ENCODE measurements around the gene LMF2. TPM values are rescaled to one million over a fixed set of nuclear protein-coding genes. Genes with fewer than 3 reads are reported as not detected.
"Not testable (repeated sequence)": the region's sequence is repeated elsewhere in the genome, so short reads cannot be mapped to it uniquely, and the experiment has no call there.

Gene LMF2
- polyA plus RNA-seq, 3 donors, result 15.0 to 145 (median 16.6) TPM

DNA sequence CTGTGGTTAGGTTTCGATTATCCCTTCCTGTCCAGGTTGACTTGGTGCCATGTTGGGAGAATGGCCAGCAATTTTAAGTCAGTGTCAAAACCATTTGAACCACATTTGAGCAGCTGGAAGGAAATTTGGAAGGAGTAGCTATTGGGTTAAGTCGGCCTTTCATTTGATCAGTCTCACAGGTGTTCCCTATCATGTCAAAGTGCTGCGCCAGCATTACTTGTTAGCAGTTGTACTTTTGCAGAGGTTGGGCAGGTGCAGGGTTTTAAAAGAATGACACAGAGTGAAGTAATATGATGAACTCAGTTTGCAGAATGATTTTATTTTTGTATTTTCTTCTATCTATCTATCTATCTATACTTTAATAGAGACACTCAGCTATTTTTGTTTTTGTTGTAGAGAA, 28.7 kb upstream of the LMF2 start:
- H3K9ac ChIP-seq (ENCODE audit: insufficient read depth, low read length, poor library complexity, severe bottlenecking), result no peak overlapping the region
- no peak for DNase-seq
- intact Hi-C loops (cut with micrococcal nuclease), result loop anchor here in 1 of 2 donors (10.0 kb wide), 1 partner anchor 601 kb away; no protein-coding TSS in a partner anchor
- no peak overlapping the region for H2AFZ ChIP-seq (ENCODE audit: insufficient read depth, low read depth, low read length, poor library complexity, severe bottlenecking)
- H3K9me3 Mint-ChIP-seq, result no peaks in the 10 kb centered on the region
- H3K4me2 ChIP-seq (replicated peaks; ENCODE audit: extremely low read depth, low read length, poor library complexity, severe bottlenecking), result no peak overlapping the region
- no peaks in the 10 kb centered on the region for H3K27me3 ChIP-seq (ENCODE audit: control insufficient read depth in 2 of 2, insufficient read depth in 2 of 2, low read length in 2 of 2)
- peaks cover 0 to 1% (median 0%) of the 10 kb centered on the region in 3 donors for H3K27me3 Mint-ChIP-seq (ENCODE audit: low read depth in 3 of 3)
- H3K4me3 Mint-ChIP-seq, result no peak overlapping the region
- WGBS (ENCODE audit: insufficient coverage), result 71% methylated on average over 1 of the region's 3 CpGs
- H3K79me2 ChIP-seq (ENCODE audit: insufficient read depth, low read length), result peaks cover 46% of the 10 kb centered on the region
- H4K20me1 ChIP-seq (ENCODE audit: insufficient read depth, low read length), result no peaks in the 10 kb centered on the region
- no peaks in the 10 kb centered on the region for H3K9me3 ChIP-seq (replicated peaks in 1 of 2; ENCODE audit: control insufficient read depth in 1 of 2, insufficient read depth in 1 of 2, low read length in 2 of 2)
- no peak overlapping the region for H3K4me3 ChIP-seq (replicated peaks in 1 of 3; ENCODE audit: low read depth in 2 of 3, low read length in 3 of 3)
- no peaks in the 10 kb centered on the region for H3K36me3 ChIP-seq (replicated peaks in 1 of 2; ENCODE audit: control insufficient read depth in 1 of 2, insufficient read depth in 2 of 2, low read length in 2 of 2)
- H3K27ac Mint-ChIP-seq, result peak overlapping the region in 5 of 7 donors; percentile 15 to 100 (median 88)
- peaks cover 73% of the 10 kb centered on the region for H3K4me1 Mint-ChIP-seq
- TF ChIP-seq CTCF (IDR thresholded peaks at IDR 0.05), result no peak
- peaks cover 89% of the 10 kb centered on the region in 2 donors for H3K4me1 ChIP-seq (ENCODE audit: control insufficient read depth in 1 of 2, insufficient read depth in 2 of 2, low read length in 2 of 2)
- H3K36me3 Mint-ChIP-seq, result peaks cover 5 to 7% of the 10 kb centered on the region in 2 donors
- peak overlapping the region in 1 of 2 donors; percentile 100 for H3K27ac ChIP-seq (ENCODE audit: low read depth in 1 of 2, low read length in 2 of 2)

GRCh38 chr22:50535113-50535512, 27.6 kb upstream of the LMF2 start:
- DNase-seq, result no peak
- Mint-ChIP-seq H3K9me3 (no peaks in the 10 kb centered on the region), H3K36me3 (peaks cover 5 to 7% of the 10 kb centered on the region in 2 donors), H3K27me3 (ENCODE audit: low read depth in 3 of 3) (no peaks in the 10 kb centered on the region), H3K4me3 (peak overlapping the region in 1 of 2 donors; percentile 59), H3K27ac (peak overlapping the region; percentile 99 to 100 (median 99)), H3K4me1 (peaks cover 63% of the 10 kb centered on the region)
- intact Hi-C loops (cut with micrococcal nuclease), result loop anchor here in 1 of 2 donors (10.0 kb wide), 1 partner anchor 600 kb away; no protein-coding TSS in a partner anchor
- Histone ChIP-seq H2AFZ (ENCODE audit: insufficient read depth, low read depth, low read length, poor library complexity, severe bottlenecking) (no peak overlapping the region), H3K36me3 (replicated peaks in 1 of 2; ENCODE audit: control insufficient read depth in 1 of 2, insufficient read depth in 2 of 2, low read length in 2 of 2) (no peaks in the 10 kb centered on the region), H3K9me3 (replicated peaks in 1 of 2; ENCODE audit: control insufficient read depth in 1 of 2, insufficient read depth in 1 of 2, low read length in 2 of 2) (no peaks in the 10 kb centered on the region), H3K27me3 (ENCODE audit: control insufficient read depth in 2 of 2, insufficient read depth in 2 of 2, low read length in 2 of 2) (no peaks in the 10 kb centered on the region), H3K27ac (ENCODE audit: low read depth in 1 of 2, low read length in 2 of 2) (peak overlapping the region; percentile 100), H3K4me2 (replicated peaks; ENCODE audit: extremely low read depth, low read length, poor library complexity, severe bottlenecking) (peak overlapping the region; percentile 47), H3K9ac (ENCODE audit: insufficient read depth, low read length, poor library complexity, severe bottlenecking) (peak overlapping the region; percentile 55), H4K20me1 (ENCODE audit: insufficient read depth, low read length) (no peaks in the 10 kb centered on the region), H3K79me2 (ENCODE audit: insufficient read depth, low read length) (peaks cover 57% of the 10 kb centered on the region), H3K4me1 (ENCODE audit: control insufficient read depth in 1 of 2, insufficient read depth in 2 of 2, low read length in 2 of 2) (peaks cover 83 to 85% of the 10 kb centered on the region in 2 donors), H3K4me3 (replicated peaks in 1 of 3; ENCODE audit: low read depth in 2 of 3, low read length in 3 of 3) (peak overlapping the region in 1 of 3 experiments; percentile 41)
- WGBS (ENCODE audit: insufficient coverage), result no CpG with 5 or more reads among the region's 8 CpGs
- TF ChIP-seq CTCF (IDR thresholded peaks at IDR 0.05), result no peak

GRCh38 chr22:50533856-50534711, 26.6 kb upstream of the LMF2 start:
- intact Hi-C loops (cut with micrococcal nuclease), result loop anchor here in 1 of 2 donors (5.0 to 10.0 kb wide), 3 partner anchors 232 to 599 kb away; partner anchors contain the start of gene TRABD
- peaks cover 67% of the 10 kb centered on the region for H3K79me2 ChIP-seq (ENCODE audit: insufficient read depth, low read length)
- Mint-ChIP-seq H3K36me3 (peaks cover 6 to 10% of the 10 kb centered on the region in 2 donors), H3K27ac (peak overlapping the region; percentile 99 to 100 (median 99)), H3K4me1 (peaks cover 55% of the 10 kb centered on the region), H3K4me3 (peak overlapping the region; percentile 81 to 90)
- H4K20me1 ChIP-seq (ENCODE audit: insufficient read depth, low read length); H2AFZ ChIP-seq (ENCODE audit: insufficient read depth, low read depth, low read length, poor library complexity, severe bottlenecking); H3K36me3 ChIP-seq (replicated peaks in 1 of 2; ENCODE audit: control insufficient read depth in 1 of 2, insufficient read depth in 2 of 2, low read length in 2 of 2); H3K9me3 ChIP-seq (replicated peaks in 1 of 2; ENCODE audit: control insufficient read depth in 1 of 2, insufficient read depth in 1 of 2, low read length in 2 of 2); H3K9me3 Mint-ChIP-seq; H3K27me3 Mint-ChIP-seq (ENCODE audit: low read depth in 3 of 3); H3K27me3 ChIP-seq (ENCODE audit: control insufficient read depth in 2 of 2, insufficient read depth in 2 of 2, low read length in 2 of 2): not testable (repeated sequence)
- H3K27ac ChIP-seq (ENCODE audit: low read depth in 1 of 2, low read length in 2 of 2), result peak overlapping the region; percentile 100
- peak overlapping the region; percentile 55 for H3K9ac ChIP-seq (ENCODE audit: insufficient read depth, low read length, poor library complexity, severe bottlenecking)
- 24% methylated on average over 6 of the region's 21 CpGs for WGBS (ENCODE audit: insufficient coverage)
- H3K4me1 ChIP-seq (ENCODE audit: control insufficient read depth in 1 of 2, insufficient read depth in 2 of 2, low read length in 2 of 2), result peaks cover 76 to 87% of the 10 kb centered on the region in 2 donors
- H3K4me3 ChIP-seq (replicated peaks in 1 of 3; ENCODE audit: low read depth in 2 of 3, low read length in 3 of 3), result peak overlapping the region in 1 of 3 experiments; percentile 99
- H3K4me2 ChIP-seq (replicated peaks; ENCODE audit: extremely low read depth, low read length, poor library complexity, severe bottlenecking), result peak overlapping the region; percentile 95
- DNase-seq, result peak; percentile 64 to 71 (median 68)
